MM.1S (cell line): ENCODE results near the gene SET.

Experiments used
- DNase-seq: peaks from one replicate; pipeline ENCODE4 v3.0.0-alpha.2; 2015
- H2AFZ ChIP-seq: fragments of 300-600 bp; sonication (generic); 2 replicates; pipeline ENCODE4 v1.6.0; 2016; ENCODE audit warnings: antibody characterized with exemption, low read length
- H3F3A ChIP-seq: fragments of 300-600 bp; sonication (generic); 2 replicates; pipeline ENCODE4 v1.6.1; 2016; ENCODE audit warnings: mild to moderate bottlenecking, antibody characterized with exemption, low read length, moderate library complexity, mixed read lengths; ENCODE audit not compliant: insufficient read depth
- H3K27ac ChIP-seq: fragments of 300-600 bp; sonication (generic); 2 replicates; pipeline ENCODE4 v1.5.1; 2016; ENCODE audit warnings: mild to moderate bottlenecking, low read length
- H3K27me3 ChIP-seq: fragments of 300-600 bp; sonication (generic); replicated peaks from 2 replicates; pipeline ENCODE4 v1.6.0; 2016; ENCODE audit warnings: low read length; ENCODE audit not compliant: insufficient read depth
- H3K36me3 ChIP-seq: fragments of 300-600 bp; sonication (generic); replicated peaks from 2 replicates; pipeline ENCODE4 v1.6.1; 2016; ENCODE audit warnings: mild to moderate bottlenecking, low read length, mixed read lengths; ENCODE audit not compliant: insufficient read depth
- H3K4me1 ChIP-seq: fragments of 300-600 bp; sonication (generic); 2 replicates; pipeline ENCODE4 v1.6.1; 2016; ENCODE audit warnings: low read length, mixed read lengths
- H3K4me2 ChIP-seq: fragments of 300-600 bp; sonication (generic); 2 replicates; pipeline ENCODE4 v1.6.0; 2016; ENCODE audit warnings: low read depth, low read length
- H3K4me3 ChIP-seq: fragments of 300-600 bp; sonication (generic); 2 replicates; pipeline ENCODE4 v1.5.1; 2016; ENCODE audit warnings: low read length, mixed read lengths
- H3K79me2 ChIP-seq: fragments of 300-600 bp; sonication (generic); 2 replicates; pipeline ENCODE4 v1.6.1; 2016; ENCODE audit warnings: mixed run types, low read length, mixed read lengths
- H3K9ac ChIP-seq: fragments of 300-600 bp; sonication (generic); 2 replicates; pipeline ENCODE4 v1.6.1; 2016; ENCODE audit warnings: low read length, mixed read lengths
- H3K9me2 ChIP-seq: fragments of 300-600 bp; sonication (generic); replicated peaks from 2 replicates; pipeline ENCODE4 v1.6.1; 2016; ENCODE audit warnings: mild to moderate bottlenecking, low read length, mixed read lengths; ENCODE audit not compliant: insufficient read depth
- H3K9me3 ChIP-seq: fragments of 300-600 bp; sonication (generic); replicated peaks from 2 replicates; pipeline ENCODE4 v1.6.1; 2016; ENCODE audit warnings: mild to moderate bottlenecking, low read length, mixed read lengths; ENCODE audit not compliant: insufficient read depth
- H4K20me1 ChIP-seq: fragments of 300-600 bp; sonication (generic); 2 replicates; pipeline ENCODE4 v1.6.1; 2016; ENCODE audit warnings: mild to moderate bottlenecking, low read length, moderate library complexity, mixed read lengths; ENCODE audit not compliant: insufficient read depth
- EZH2 ChIP-seq: fragments of 300-600 bp; sonication (generic); optimal IDR thresholded peaks from 2 replicates; pipeline ENCODE3; 2017; ENCODE audit warnings: low read depth, mild to moderate bottlenecking, antibody characterized with exemption, low read length, mixed read lengths
- EZH2phosphoT487 ChIP-seq: fragments of 300-600 bp; sonication (generic); IDR thresholded peaks from 2 replicates; pipeline ENCODE4 v1.6.1; 2018; ENCODE audit warnings: antibody characterized with exemption, low read length
- TF ChIP-seq, protein P1 (sequence below): fragments of 300-600 bp; sonication (generic); IDR thresholded peaks from 2 replicates; pipeline ENCODE4 v1.5.1; 2016; ENCODE audit warnings: antibody characterized with exemption, low read length, mixed read lengths

Gene SET

GRCh38 chr9:128675382-128675781, 13.6 kb upstream of the SET start:
- Histone ChIP-seq H3K9me3 (no peaks in the 10 kb centered on the region), H3K79me2 (no peaks in the 10 kb centered on the region), H3K36me3 (no peaks in the 10 kb centered on the region), H3K4me1 (no peaks in the 10 kb centered on the region), H3F3A (no peaks in the 10 kb centered on the region), H3K27me3 (no peaks in the 10 kb centered on the region), H3K27ac (no peak overlapping the region), H3K4me2 (no peak overlapping the region), H4K20me1 (no peaks in the 10 kb centered on the region), H3K4me3 (no peak overlapping the region), H3K9ac (no peak overlapping the region), H3K9me2 (no peaks in the 10 kb centered on the region), H2AFZ (no peak overlapping the region)
- no peak for TF ChIP-seq EZH2
- no peak for TF ChIP-seq EZH2phosphoT487
- TF ChIP-seq, protein P1, sequence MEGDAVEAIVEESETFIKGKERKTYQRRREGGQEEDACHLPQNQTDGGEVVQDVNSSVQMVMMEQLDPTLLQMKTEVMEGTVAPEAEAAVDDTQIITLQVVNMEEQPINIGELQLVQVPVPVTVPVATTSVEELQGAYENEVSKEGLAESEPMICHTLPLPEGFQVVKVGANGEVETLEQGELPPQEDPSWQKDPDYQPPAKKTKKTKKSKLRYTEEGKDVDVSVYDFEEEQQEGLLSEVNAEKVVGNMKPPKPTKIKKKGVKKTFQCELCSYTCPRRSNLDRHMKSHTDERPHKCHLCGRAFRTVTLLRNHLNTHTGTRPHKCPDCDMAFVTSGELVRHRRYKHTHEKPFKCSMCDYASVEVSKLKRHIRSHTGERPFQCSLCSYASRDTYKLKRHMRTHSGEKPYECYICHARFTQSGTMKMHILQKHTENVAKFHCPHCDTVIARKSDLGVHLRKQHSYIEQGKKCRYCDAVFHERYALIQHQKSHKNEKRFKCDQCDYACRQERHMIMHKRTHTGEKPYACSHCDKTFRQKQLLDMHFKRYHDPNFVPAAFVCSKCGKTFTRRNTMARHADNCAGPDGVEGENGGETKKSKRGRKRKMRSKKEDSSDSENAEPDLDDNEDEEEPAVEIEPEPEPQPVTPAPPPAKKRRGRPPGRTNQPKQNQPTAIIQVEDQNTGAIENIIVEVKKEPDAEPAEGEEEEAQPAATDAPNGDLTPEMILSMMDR = no peak
- DNase-seq = no peak

DNA sequence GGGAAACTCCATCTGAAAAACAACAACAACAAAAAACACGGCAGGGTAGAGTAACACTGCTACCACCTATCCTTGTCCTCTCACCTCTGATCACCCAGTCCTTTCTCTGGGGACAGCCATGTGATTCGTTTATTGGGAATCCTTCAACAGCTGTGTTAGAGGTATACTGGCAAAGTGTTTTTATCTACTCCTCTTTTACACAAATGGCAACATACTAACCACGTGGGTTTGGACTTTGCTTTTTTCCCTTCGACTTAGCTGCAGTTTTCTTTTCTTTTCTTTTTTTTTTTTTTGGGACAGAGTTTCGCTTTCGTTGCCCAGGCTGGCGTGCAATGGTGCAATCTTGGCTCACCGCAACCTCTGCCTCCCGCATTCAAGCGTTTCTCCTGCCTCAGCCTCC, 11.2 kb upstream of the SET start:
- no peaks in the 10 kb centered on the region for H3K36me3 ChIP-seq
- no peaks in the 10 kb centered on the region for H3K27me3 ChIP-seq
- no peak for DNase-seq
- no peak overlapping the region for H3K27ac ChIP-seq
- no peaks in the 10 kb centered on the region for H3K9me2 ChIP-seq
- peaks cover 4% of the 10 kb centered on the region; the same call in 1 of the 2 replicates for H3K79me2 ChIP-seq
- H3K4me3 ChIP-seq = no peak overlapping the region
- H3F3A ChIP-seq = no peaks in the 10 kb centered on the region
- H2AFZ ChIP-seq = no peak overlapping the region
- H3K4me1 ChIP-seq = no peaks in the 10 kb centered on the region
- TF ChIP-seq, protein P1 = no peak
- TF ChIP-seq EZH2phosphoT487 (no peak), EZH2 (no peak)
- no peaks in the 10 kb centered on the region for H3K9me3 ChIP-seq
- H3K9ac ChIP-seq = no peak overlapping the region
- H4K20me1 ChIP-seq = no peaks in the 10 kb centered on the region
- no peak overlapping the region for H3K4me2 ChIP-seq

GRCh38 chr9:128683340-128684064, 5.5 kb upstream of the SET start:
- Histone ChIP-seq H4K20me1 (no peaks in the 10 kb centered on the region), H3F3A (peaks cover 32% of the 10 kb centered on the region), H3K9ac (peak overlapping the region; percentile 91), H3K9me2 (no peaks in the 10 kb centered on the region), H3K9me3 (no peaks in the 10 kb centered on the region), H3K4me3 (peak overlapping the region; percentile 85), H3K79me2 (peaks cover 60% of the 10 kb centered on the region), H3K4me1 (peaks cover 21% of the 10 kb centered on the region), H3K36me3 (no peaks in the 10 kb centered on the region), H3K27me3 (no peaks in the 10 kb centered on the region), H3K27ac (peak overlapping the region; percentile 86), H2AFZ (no peak overlapping the region), H3K4me2 (peak overlapping the region; percentile 93)
- no peak for TF ChIP-seq EZH2phosphoT487
- DNase-seq = peak; percentile 82

- Histone ChIP-seq H2AFZ (no peak overlapping the region), H3K79me2 (peaks cover 62% of the 10 kb centered on the region), H3K4me1 (peaks cover 21% of the 10 kb centered on the region), H3K9me3 (no peaks in the 10 kb centered on the region), H3K4me2 (peak overlapping the region; percentile 93), H3K27me3 (no peaks in the 10 kb centered on the region), H3K27ac (peak overlapping the region; percentile 86), H3K4me3 (peak overlapping the region; percentile 85), H3K9me2 (no peaks in the 10 kb centered on the region), H4K20me1 (no peaks in the 10 kb centered on the region), H3K36me3 (no peaks in the 10 kb centered on the region), H3F3A (peaks cover 33% of the 10 kb centered on the region), H3K9ac (peak overlapping the region; percentile 91)
- TF ChIP-seq EZH2 = no peak
- TF ChIP-seq EZH2phosphoT487 = no peak
- TF ChIP-seq, protein P1 = no peak
- DNase-seq = no peak
Measured at GRCh38 chr9:128684065-128684324, 5.0 kb upstream of the SET start.
